HL-60 (cell line): ENCODE data around the gene SIN3B.

Experiments used
- GABPA ChIP-seq: IDR thresholded peaks from 2 replicates; pipeline ENCODE4 v1.6.1; 2012; ENCODE audit warnings: low read depth
- POLR2AphosphoS5 ChIP-seq: IDR thresholded peaks from 2 replicates; pipeline ENCODE4 v1.6.1; 2012; ENCODE audit warnings: low read depth
- TF ChIP-seq, protein P1 (sequence below): IDR thresholded peaks from one replicate; pipeline ENCODE4 v1.5.1; 2011; ENCODE audit warnings: low read length, control low read depth, inconsistent platforms; ENCODE audit not compliant: insufficient read depth
- TF ChIP-seq, protein P2 (sequence below): IDR thresholded peaks from 2 replicates; pipeline ENCODE4 v1.6.1; 2012; ENCODE audit warnings: low read depth; ENCODE audit not compliant: insufficient replicate concordance

DNA sequence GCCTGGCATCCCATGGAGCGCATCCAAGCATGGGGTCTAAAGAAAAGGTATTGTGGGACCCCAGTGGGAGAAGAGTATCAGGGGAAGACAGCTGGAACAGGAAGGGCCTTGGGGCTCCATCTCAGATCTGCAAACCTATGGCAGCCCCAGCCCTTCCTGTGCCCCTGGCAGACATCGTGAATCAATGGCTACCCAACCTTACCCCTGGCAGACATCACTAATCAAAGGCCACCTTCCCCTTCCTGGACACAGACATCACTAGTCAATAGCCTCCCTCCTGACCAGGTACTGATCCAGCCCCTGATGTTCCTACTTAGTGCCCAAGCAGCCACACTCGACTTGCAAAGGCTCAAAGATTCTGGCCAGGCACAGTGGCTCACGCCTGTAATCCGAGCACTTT lies 75.4 kb downstream of the SIN3B start:
- TF ChIP-seq, protein P1, sequence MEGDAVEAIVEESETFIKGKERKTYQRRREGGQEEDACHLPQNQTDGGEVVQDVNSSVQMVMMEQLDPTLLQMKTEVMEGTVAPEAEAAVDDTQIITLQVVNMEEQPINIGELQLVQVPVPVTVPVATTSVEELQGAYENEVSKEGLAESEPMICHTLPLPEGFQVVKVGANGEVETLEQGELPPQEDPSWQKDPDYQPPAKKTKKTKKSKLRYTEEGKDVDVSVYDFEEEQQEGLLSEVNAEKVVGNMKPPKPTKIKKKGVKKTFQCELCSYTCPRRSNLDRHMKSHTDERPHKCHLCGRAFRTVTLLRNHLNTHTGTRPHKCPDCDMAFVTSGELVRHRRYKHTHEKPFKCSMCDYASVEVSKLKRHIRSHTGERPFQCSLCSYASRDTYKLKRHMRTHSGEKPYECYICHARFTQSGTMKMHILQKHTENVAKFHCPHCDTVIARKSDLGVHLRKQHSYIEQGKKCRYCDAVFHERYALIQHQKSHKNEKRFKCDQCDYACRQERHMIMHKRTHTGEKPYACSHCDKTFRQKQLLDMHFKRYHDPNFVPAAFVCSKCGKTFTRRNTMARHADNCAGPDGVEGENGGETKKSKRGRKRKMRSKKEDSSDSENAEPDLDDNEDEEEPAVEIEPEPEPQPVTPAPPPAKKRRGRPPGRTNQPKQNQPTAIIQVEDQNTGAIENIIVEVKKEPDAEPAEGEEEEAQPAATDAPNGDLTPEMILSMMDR: no peak
- TF ChIP-seq, protein P2, sequence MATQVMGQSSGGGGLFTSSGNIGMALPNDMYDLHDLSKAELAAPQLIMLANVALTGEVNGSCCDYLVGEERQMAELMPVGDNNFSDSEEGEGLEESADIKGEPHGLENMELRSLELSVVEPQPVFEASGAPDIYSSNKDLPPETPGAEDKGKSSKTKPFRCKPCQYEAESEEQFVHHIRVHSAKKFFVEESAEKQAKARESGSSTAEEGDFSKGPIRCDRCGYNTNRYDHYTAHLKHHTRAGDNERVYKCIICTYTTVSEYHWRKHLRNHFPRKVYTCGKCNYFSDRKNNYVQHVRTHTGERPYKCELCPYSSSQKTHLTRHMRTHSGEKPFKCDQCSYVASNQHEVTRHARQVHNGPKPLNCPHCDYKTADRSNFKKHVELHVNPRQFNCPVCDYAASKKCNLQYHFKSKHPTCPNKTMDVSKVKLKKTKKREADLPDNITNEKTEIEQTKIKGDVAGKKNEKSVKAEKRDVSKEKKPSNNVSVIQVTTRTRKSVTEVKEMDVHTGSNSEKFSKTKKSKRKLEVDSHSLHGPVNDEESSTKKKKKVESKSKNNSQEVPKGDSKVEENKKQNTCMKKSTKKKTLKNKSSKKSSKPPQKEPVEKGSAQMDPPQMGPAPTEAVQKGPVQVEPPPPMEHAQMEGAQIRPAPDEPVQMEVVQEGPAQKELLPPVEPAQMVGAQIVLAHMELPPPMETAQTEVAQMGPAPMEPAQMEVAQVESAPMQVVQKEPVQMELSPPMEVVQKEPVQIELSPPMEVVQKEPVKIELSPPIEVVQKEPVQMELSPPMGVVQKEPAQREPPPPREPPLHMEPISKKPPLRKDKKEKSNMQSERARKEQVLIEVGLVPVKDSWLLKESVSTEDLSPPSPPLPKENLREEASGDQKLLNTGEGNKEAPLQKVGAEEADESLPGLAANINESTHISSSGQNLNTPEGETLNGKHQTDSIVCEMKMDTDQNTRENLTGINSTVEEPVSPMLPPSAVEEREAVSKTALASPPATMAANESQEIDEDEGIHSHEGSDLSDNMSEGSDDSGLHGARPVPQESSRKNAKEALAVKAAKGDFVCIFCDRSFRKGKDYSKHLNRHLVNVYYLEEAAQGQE: no peak
- no peak for TF ChIP-seq POLR2AphosphoS5
- no peak for TF ChIP-seq GABPA
